Breast epithelium (tissue), 4 donors: Measurements from ENCODE around the gene ITGA6. TPM values are rescaled to one million over a fixed set of nuclear protein-coding genes. Genes with fewer than 3 reads are reported as not detected.
"Not testable (repeated sequence)": the region's sequence is repeated elsewhere in the genome, so short reads cannot be mapped to it uniquely, and the experiment has no call there.

Experiments
- DNase-seq, 2 donors: peaks; one replicate each; pipeline ENCODE4 v3.0.0-alpha.2; 2019; ENCODE audit warnings: low spot score in 2 of 2
- H3K27ac ChIP-seq, 2 donors: fragments of 200-600 bp; sonication (generic) in 1 of 2; one replicate each; pipeline ENCODE4 v1.5.1; 2016 to 2019; ENCODE audit warnings: mild to moderate bottlenecking in 1 of 2
- H3K27me3 ChIP-seq, 2 donors: fragments of 200-600 bp; sonication (generic) in 1 of 2; one replicate each; pipeline versions ENCODE4 v1.5.1 to v1.6.0; 2017 to 2019; ENCODE audit warnings: control low read depth in 1 of 2, mild to moderate bottlenecking in 1 of 2
- H3K36me3 ChIP-seq: fragments of 200-600 bp; one replicate; pipeline ENCODE4 v1.5.1; 2019
- H3K4me1 ChIP-seq, 2 donors: fragments of 200-600 bp; sonication (generic); one replicate each; pipeline ENCODE4 v1.5.1; 2016 to 2019; ENCODE audit warnings: control low read depth in 1 of 2
- H3K4me3 ChIP-seq, 3 donors: fragments of 200-600 bp; sonication (generic); 1 replicate in 2 of 3; 2 replicates in 1 of 3; pipeline ENCODE4 v1.5.1; 2016 to 2019; ENCODE audit warnings: mild to moderate bottlenecking in 3 of 3, moderate library complexity in 2 of 3
- H3K9me3 ChIP-seq, 2 donors: fragments of 200-600 bp; sonication (generic) in 1 of 2; one replicate each; pipeline ENCODE4 v1.5.1; 2016 to 2019; ENCODE audit warnings: control low read depth in 1 of 2
- POLR2A ChIP-seq: fragments of 450-650 bp; IDR thresholded peaks from one replicate; pipeline ENCODE4 v1.6.1; 2016; ENCODE audit warnings: antibody characterized with exemption, mild to moderate bottlenecking, moderate library complexity
- POLR2AphosphoS5 ChIP-seq, 3 donors: sonication (generic); formaldehyde crosslinking; IDR thresholded peaks; one replicate each; pipeline ENCODE4 v1.6.1; 2017; ENCODE audit warnings: antibody characterized with exemption in 3 of 3
- intact Hi-C: fragments of 100-400 bp; cut with DNase I; formaldehyde crosslinking; loops from one replicate; pipeline ENCODE4 v1.15.1; 2023; ENCODE audit warnings: low total_unique reads
- total RNA-seq, 3 donors: library from RNA; depleted of rRNA; stranded (reverse); fragments of >200 nt; gene quantifications; one replicate each; pipeline ENCODE4 v1.1.0, GENCODE V29; 2016
- TF ChIP-seq, protein P1 (sequence below), 3 donors: fragments of 450-650 bp; IDR thresholded peaks; one replicate each; pipeline ENCODE4 v1.5.1; 2016 to 2017; ENCODE audit warnings: antibody characterized with exemption in 3 of 3, mild to moderate bottlenecking in 3 of 3, moderate library complexity in 3 of 3

Gene ITGA6
- total RNA-seq, 3 donors from 2014 or later: 45.9 to 99.5 (median 93.1) TPM

DNA sequence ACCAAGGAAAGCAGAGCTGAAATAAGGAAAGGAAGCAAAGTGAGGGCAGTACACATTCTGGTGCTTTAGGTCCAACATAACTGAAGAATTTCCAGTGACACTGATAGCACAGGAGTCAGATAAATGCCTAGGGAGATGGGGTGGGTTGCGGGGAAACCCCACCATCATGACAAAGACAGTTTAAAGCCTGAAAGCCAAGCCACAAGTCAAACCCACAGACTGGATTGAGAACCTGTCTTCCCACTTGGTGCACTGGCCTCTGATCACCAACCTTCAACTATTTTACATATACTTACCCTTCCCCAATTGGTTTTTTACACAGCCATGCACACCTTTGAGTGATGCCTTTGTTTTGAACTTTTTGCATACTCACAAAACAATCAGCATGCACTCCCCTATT lies 106.3 kb downstream of the ITGA6 start:
- no peaks in the 10 kb centered on the region for H3K4me1 ChIP-seq
- H3K27me3 ChIP-seq: no peaks in the 10 kb centered on the region
- H3K27ac ChIP-seq: no peak overlapping the region
- H3K9me3 ChIP-seq: peaks cover 9 to 21% of the 10 kb centered on the region in 2 donors
- DNase-seq: no peak
- no peak overlapping the region for H3K4me3 ChIP-seq
- H3K36me3 ChIP-seq: no peaks in the 10 kb centered on the region
- TF ChIP-seq POLR2AphosphoS5 (IDR thresholded peaks at IDR 0.05) (no peak), POLR2A (no peak)
- TF ChIP-seq, protein P1, sequence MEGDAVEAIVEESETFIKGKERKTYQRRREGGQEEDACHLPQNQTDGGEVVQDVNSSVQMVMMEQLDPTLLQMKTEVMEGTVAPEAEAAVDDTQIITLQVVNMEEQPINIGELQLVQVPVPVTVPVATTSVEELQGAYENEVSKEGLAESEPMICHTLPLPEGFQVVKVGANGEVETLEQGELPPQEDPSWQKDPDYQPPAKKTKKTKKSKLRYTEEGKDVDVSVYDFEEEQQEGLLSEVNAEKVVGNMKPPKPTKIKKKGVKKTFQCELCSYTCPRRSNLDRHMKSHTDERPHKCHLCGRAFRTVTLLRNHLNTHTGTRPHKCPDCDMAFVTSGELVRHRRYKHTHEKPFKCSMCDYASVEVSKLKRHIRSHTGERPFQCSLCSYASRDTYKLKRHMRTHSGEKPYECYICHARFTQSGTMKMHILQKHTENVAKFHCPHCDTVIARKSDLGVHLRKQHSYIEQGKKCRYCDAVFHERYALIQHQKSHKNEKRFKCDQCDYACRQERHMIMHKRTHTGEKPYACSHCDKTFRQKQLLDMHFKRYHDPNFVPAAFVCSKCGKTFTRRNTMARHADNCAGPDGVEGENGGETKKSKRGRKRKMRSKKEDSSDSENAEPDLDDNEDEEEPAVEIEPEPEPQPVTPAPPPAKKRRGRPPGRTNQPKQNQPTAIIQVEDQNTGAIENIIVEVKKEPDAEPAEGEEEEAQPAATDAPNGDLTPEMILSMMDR (IDR thresholded peaks at IDR 0.05): no peak
- intact Hi-C loops: no loop called here

DNA sequence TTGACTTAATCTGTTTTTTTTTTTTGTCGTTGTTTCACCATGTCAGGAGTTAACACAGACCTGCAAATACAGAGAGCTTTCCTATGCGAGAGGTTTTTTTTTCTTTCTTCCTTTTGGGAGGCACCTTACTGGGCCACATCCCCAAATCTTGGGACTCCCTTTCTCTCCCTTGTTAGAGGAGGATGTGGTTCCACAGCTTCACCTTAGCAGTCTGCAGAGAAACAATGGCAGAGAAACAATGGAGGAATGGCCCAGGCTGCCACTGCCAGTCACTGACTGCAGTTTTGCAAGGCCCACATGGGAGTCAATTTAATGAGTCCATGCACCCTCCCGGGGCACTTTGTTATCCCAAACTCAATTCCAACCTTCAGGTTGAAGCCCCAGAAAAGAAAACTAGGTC lies 107.7 kb downstream of the ITGA6 start:
- TF ChIP-seq, protein P1 (IDR thresholded peaks at IDR 0.05): no peak
- TF ChIP-seq POLR2A (no peak), POLR2AphosphoS5 (IDR thresholded peaks at IDR 0.05) (no peak)
- H3K27me3 ChIP-seq: no peaks in the 10 kb centered on the region
- H3K4me3 ChIP-seq: no peak overlapping the region
- intact Hi-C loops: loop anchor here (1.0 kb wide), 1 partner anchor 14 kb away; no protein-coding TSS in a partner anchor
- H3K9me3 ChIP-seq: peaks cover 9 to 21% of the 10 kb centered on the region in 2 donors
- H3K4me1 ChIP-seq: no peaks in the 10 kb centered on the region
- no peak overlapping the region for H3K27ac ChIP-seq
- H3K36me3 ChIP-seq: no peaks in the 10 kb centered on the region
- DNase-seq: no peak

DNA sequence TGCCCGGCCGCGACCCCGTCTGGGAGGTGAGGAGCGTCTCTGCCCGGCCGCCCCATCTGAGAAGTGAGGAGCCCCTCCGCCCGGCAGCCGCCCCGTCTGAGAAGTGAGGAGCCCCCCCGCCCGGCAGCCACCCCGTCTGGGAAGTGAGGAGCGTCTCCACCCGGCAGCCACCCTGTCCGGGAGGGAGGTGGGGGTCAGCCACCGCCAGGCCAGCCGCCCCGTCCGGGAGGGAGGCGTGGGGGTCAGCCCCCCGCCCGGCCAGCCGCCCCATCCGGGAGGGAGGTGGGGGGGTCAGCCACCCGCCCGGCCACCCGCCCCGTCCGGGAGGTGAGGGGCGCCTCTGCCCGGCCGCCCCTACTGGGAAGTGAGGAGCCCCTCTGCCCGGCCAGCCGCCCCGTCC lies 110.5 kb downstream of the ITGA6 start:
- DNase-seq, H3K36me3 ChIP-seq, H3K4me3 ChIP-seq, H3K27ac ChIP-seq, H3K4me1 ChIP-seq, H3K27me3 ChIP-seq, intact Hi-C loops: not testable (repeated sequence)
- peaks cover 9 to 21% of the 10 kb centered on the region in 2 donors for H3K9me3 ChIP-seq

DNA sequence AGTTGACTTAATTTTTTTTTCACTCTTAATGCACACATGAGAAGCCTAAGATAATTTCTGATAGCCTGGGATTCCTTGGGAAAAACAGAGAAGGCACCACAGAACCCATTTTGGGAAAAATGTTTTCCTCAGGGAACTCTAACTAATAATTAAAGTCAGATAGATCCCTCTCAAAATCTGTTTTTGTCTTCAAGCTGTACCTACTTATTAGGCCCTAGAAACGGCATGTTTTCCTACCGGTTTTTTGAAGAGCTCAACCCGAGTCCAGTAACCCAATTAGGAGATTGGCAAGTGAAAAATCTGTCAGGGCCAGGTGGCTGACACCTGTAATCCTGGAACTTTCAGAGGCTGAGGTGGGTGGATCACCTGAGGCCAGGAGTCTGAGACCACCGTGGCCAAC lies 112.4 kb downstream of the ITGA6 start:
- TF ChIP-seq POLR2A: no peak
- DNase-seq: no peak

DNA sequence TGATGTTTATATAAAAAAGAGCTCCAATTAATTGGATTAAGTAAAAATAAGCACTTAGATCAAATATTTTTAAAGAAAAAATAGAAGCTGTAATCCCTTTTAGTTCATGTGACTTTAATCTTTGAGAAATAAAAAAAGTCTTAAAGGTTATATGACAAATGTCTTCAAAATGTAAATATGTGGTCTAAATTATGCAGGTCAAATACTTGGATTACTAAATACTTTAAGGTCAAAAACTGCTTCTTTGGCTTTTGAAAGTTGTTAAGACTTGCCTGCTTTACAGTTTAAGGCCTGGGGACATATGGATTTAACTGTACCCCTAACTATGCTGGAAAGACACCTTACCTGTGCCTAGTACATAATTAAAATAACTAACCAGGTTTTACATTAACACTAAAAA lies 113.0 kb downstream of the ITGA6 start:
- intact Hi-C loops: no loop called here
- DNase-seq: no peak
- Histone ChIP-seq H3K4me3 (no peak overlapping the region), H3K27ac (no peak overlapping the region), H3K36me3 (no peaks in the 10 kb centered on the region), H3K4me1 (no peaks in the 10 kb centered on the region), H3K9me3 (peaks cover 1 to 7% of the 10 kb centered on the region in 2 donors), H3K27me3 (no peaks in the 10 kb centered on the region)
- TF ChIP-seq, protein P1 (IDR thresholded peaks at IDR 0.05): no peak
- no peak for TF ChIP-seq POLR2AphosphoS5 (IDR thresholded peaks at IDR 0.05)
- no peak for TF ChIP-seq POLR2A

More for the DNA sequence above, 112.4 kb downstream of the ITGA6 start:
- Histone ChIP-seq H3K4me3 (no peak overlapping the region), H3K9me3 (peaks cover 3 to 8% of the 10 kb centered on the region in 2 donors), H3K36me3 (no peaks in the 10 kb centered on the region), H3K4me1 (no peaks in the 10 kb centered on the region), H3K27me3 (no peaks in the 10 kb centered on the region), H3K27ac (no peak overlapping the region)
- intact Hi-C loops: no loop called here

DNA sequence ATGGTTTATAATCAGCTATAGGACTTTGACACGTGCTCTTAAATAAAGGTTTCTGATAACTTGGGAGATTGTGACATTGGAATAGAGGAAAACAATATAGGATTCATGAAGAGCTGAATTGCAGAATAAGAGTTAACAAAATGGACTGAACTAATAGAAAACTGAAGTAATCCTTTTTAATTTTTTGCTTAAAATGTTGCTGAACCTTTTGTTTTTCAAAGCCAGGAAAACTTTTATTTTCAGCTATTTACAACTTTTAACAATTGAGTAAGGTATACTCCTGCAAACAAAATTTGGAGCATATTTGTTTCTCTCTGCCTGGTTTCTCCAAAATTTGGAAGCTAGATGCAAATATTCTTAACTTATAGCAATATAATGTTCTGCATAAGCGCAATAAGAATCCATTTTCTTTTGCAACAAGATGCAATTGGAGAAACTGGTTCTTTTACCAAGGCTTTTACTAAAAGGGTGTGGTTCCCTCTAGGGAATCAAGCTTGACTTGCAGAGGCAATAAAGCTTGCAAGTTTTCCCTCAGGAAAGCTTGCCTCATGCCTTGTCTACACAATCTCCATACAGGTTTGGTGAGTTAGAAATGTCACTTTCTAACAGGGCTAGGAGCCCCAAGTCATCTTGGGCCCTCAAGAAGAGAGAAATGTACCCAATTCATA lies 118.2 kb downstream of the ITGA6 start:
- Histone ChIP-seq H3K9me3 (peaks cover 0 to 16% of the 10 kb centered on the region in 2 donors), H3K27me3 (no peaks in the 10 kb centered on the region), H3K4me1 (no peaks in the 10 kb centered on the region), H3K27ac (no peak overlapping the region), H3K4me3 (no peak overlapping the region), H3K36me3 (no peaks in the 10 kb centered on the region)
- DNase-seq: no peak
- TF ChIP-seq POLR2AphosphoS5 (IDR thresholded peaks at IDR 0.05) (no peak), POLR2A (no peak)
- TF ChIP-seq, protein P1 (IDR thresholded peaks at IDR 0.05): no peak
- intact Hi-C loops: no loop called here
